NCI-H345 treated with DMSO at 0.1 percent for 48 hours (cell line): ENCODE data around the gene SREBF1.
A peak's percentile ranks its signal among the peaks of the same experiment; 100 is the strongest.

ENCODE experiments used
- DNase-seq: peaks from one replicate; lab custom pipeline; 2025; ENCODE audit not compliant: unreplicated experiment; lab: John Stamatoyannopoulos, UW

The SREBF1 gene

GRCh38 chr17:17797119-17797809 is 39.5 kb downstream of the SREBF1 start:
- DNase-seq, result no peak

- no peak for DNase-seq
Measured at GRCh38 chr17:17796787-17797061, 40.1 kb downstream of the SREBF1 start.

GRCh38 chr17:17795946-17796786 is 40.6 kb downstream of the SREBF1 start:
- no peak for DNase-seq

GRCh38 chr17:17795296-17795695 is 41.5 kb downstream of the SREBF1 start:
- no peak for DNase-seq

- DNase-seq, result no peak
Measured at GRCh38 chr17:17794382-17794781, 42.4 kb downstream of the SREBF1 start.

- no peak for DNase-seq
Measured at GRCh38 chr17:17793378-17794214, 43.2 kb downstream of the SREBF1 start.

GRCh38 chr17:17792551-17793377 is 44.0 kb downstream of the SREBF1 start:
- DNase-seq, result no peak

- no peak for DNase-seq
Measured at GRCh38 chr17:17792037-17792550, 44.7 kb downstream of the SREBF1 start.

- DNase-seq, result no peak
Measured at GRCh38 chr17:17790637-17791464, 45.9 kb downstream of the SREBF1 start.

GRCh38 chr17:17789828-17790636 is 46.8 kb downstream of the SREBF1 start:
- DNase-seq, result no peak

GRCh38 chr17:17789410-17789809 is 47.4 kb downstream of the SREBF1 start:
- DNase-seq, result no peak

- DNase-seq, result no peak
Measured at GRCh38 chr17:17788967-17789366, 47.8 kb downstream of the SREBF1 start.

- no peak for DNase-seq
Measured at GRCh38 chr17:17787568-17787967, 49.2 kb downstream of the SREBF1 start.

GRCh38 chr17:17786998-17787397 is 49.8 kb downstream of the SREBF1 start:
- no peak for DNase-seq

- DNase-seq, result no peak
Measured at GRCh38 chr17:17785407-17785806, 51.4 kb downstream of the SREBF1 start.

- DNase-seq, result no peak
Measured at GRCh38 chr17:17784657-17785267, 52.0 kb downstream of the SREBF1 start.

- peak; percentile 24 for DNase-seq
Measured at GRCh38 chr17:17783825-17784656, 52.7 kb downstream of the SREBF1 start.
